Pancreas (tissue), 10 donors: ENCODE results near the gene PRPF38A. TPM values are rescaled to one million over a fixed set of nuclear protein-coding genes. Genes with fewer than 3 reads are reported as not detected.

ENCODE experiments used
- ATAC-seq, 4 donors: fragments of 200-7000 bp; cut with Tn5 transposase; one replicate each; pipeline versions ENCODE4 v1.8.0 to v1.9.1; 2020; ENCODE audit warnings: mild to moderate bottlenecking in 4 of 4, moderate library complexity in 4 of 4
- DNase-seq, 6 donors: peaks; one replicate each; pipeline ENCODE4 v3.0.0-alpha.2; 2020
- FAIRE-seq: peaks from 2 replicates; lab custom pipeline; 2012; peaks lifted over from hg19 to GRCh38; lab: Jason Lieb, UNC
- H3K27ac ChIP-seq, 4 donors: fragments of 200-600 bp; sonication (generic); 1 replicate in 3 of 4; 2 replicates in 1 of 4; pipeline versions ENCODE4 v1.5.0 to v1.8.0; 2020
- H3K27me3 ChIP-seq, 4 donors: fragments of 200-600 bp; one replicate each; pipeline ENCODE4 v1.8.0; 2021
- H3K36me3 ChIP-seq, 3 donors: fragments of 200-600 bp; sonication (generic) in 1 of 3; one replicate each; pipeline versions ENCODE4 v1.5.0 to v1.8.0; 2020 to 2021
- H3K4me1 ChIP-seq, 3 donors: fragments of 200-600 bp; one replicate each; pipeline ENCODE4 v1.8.0; 2021
- H3K4me3 ChIP-seq, 4 donors: fragments of 200-600 bp; sonication (generic) in 2 of 4; one replicate each; pipeline versions ENCODE4 v1.5.0 to v1.8.0; 2020 to 2021
- H3K9me3 ChIP-seq, 4 donors: fragments of 200-600 bp; one replicate each; pipeline ENCODE4 v1.8.0; 2021
- CTCF ChIP-seq, 4 donors: fragments of 200-600 bp; sonication (generic) in 3 of 4; IDR thresholded peaks; one replicate each; pipeline versions ENCODE4 v1.5.0 to v1.8.0; 2021; ENCODE audit warnings: antibody characterized with exemption in 4 of 4
- WGBS, 2 donors: extraction: QIAGEN DNeasy Blood & Tissue Kit; methylation state at CpG; one replicate each; pipeline ENCODE4 v1.1.7; 2013; 5-methylcytosine and 5-hydroxymethylcytosine counted together
- intact Hi-C, 3 donors: fragments of 100-400 bp; cut with DNase I; formaldehyde crosslinking; loops; one replicate each; pipeline versions ENCODE4 v1.11.1 to v1.14.2; 2022
- polyA plus RNA-seq, 2 donors: library from polyadenylated mRNA; stranded (reverse); fragments of 200-250 nt; gene quantifications; one replicate each; pipeline ENCODE4 v1.2.3, GENCODE V29; 2013
- total RNA-seq, 6 donors: library from RNA; stranded (reverse); fragmentation: NEBNext Ultra II Directional in 4 of 6; extraction: Animal tissue kit (Norgen Biotek cat#: 25700) in 4 of 6; gene quantifications; one replicate each; pipeline versions ENCODE4 v1.2.1 to v1.2.4, GENCODE V29; 2021 to 2023
- donor health status: healthy with polysubstance abuse.
- donor health status: DM: no; HTN: no; CAD: no; lungs with moderate emphysema.
- donor health status: DM: no; HTN: no; CAD: no.
- donor health status: control.
- donor health status: control.
- donor health status: Bipolar disorder and iron deficiency.
- donor health status: DM: yes; HTN: yes; CAD: no.
- donor health status: DM: no; HTN: no; CAD: no.
- donor health status: DM: no; HTN: no; CAD: no.
- donor health status: DM: yes; HTN: yes; CAD: no.

The PRPF38A gene
- total and polyA plus RNA-seq, 8 donors: 7.8 to 25.6 (median 16.0) TPM

GRCh38 chr1:52423055-52423454 lies 18.7 kb downstream of the PRPF38A start:
- Histone ChIP-seq H3K27me3 (no peaks in the 10 kb centered on the region), H3K27ac (no peak overlapping the region), H3K36me3 (peaks cover 0 to 25% (median 0%) of the 10 kb centered on the region in 3 donors), H3K4me3 (no peak overlapping the region), H3K4me1 (no peaks in the 10 kb centered on the region), H3K9me3 (no peaks in the 10 kb centered on the region)
- intact Hi-C loops: no loop called here
- TF ChIP-seq CTCF (IDR thresholded peaks at IDR 0.05): no peak
- 96 to 98% methylated on average over 2 of the region's 2 CpGs for WGBS, 2 donors
- DNase-seq (no peak), ATAC-seq (no peak), FAIRE-seq (peak; percentile 94)

- WGBS, 2 donors: 79 to 84% methylated on average over 9 of the region's 9 CpGs
Observed at GRCh38 chr1:52423771-52424170, 19.4 kb downstream of the PRPF38A start.

GRCh38 chr1:52424231-52424636 lies 19.8 kb downstream of the PRPF38A start:
- no peak overlapping the region for H3K4me3 ChIP-seq
- intact Hi-C loops: no loop called here
- no peaks in the 10 kb centered on the region for H3K27me3 ChIP-seq
- FAIRE-seq (no peak), ATAC-seq (no peak), DNase-seq (no peak)
- no peak for TF ChIP-seq CTCF (IDR thresholded peaks at IDR 0.05)
- no peak overlapping the region for H3K27ac ChIP-seq
- H3K9me3 ChIP-seq: no peaks in the 10 kb centered on the region
- H3K36me3 ChIP-seq: peaks cover 0 to 17% (median 0%) of the 10 kb centered on the region in 3 donors
- H3K4me1 ChIP-seq: no peaks in the 10 kb centered on the region

More at GRCh38 chr1:52423771-52424170, 19.4 kb downstream of the PRPF38A start:
- no peaks in the 10 kb centered on the region for H3K4me1 ChIP-seq
- no peaks in the 10 kb centered on the region for H3K9me3 ChIP-seq
- no peak overlapping the region for H3K27ac ChIP-seq
- no peak overlapping the region for H3K4me3 ChIP-seq
- ATAC-seq (no peak), DNase-seq (no peak), FAIRE-seq (no peak)
- no peaks in the 10 kb centered on the region for H3K27me3 ChIP-seq
- intact Hi-C loops: no loop called here
- peaks cover 0 to 19% (median 0%) of the 10 kb centered on the region in 3 donors for H3K36me3 ChIP-seq
- no peak for TF ChIP-seq CTCF (IDR thresholded peaks at IDR 0.05)

- H3K9me3 ChIP-seq: no peaks in the 10 kb centered on the region
- H3K4me3 ChIP-seq: no peak overlapping the region
- FAIRE-seq: no peak
- intact Hi-C loops: no loop called here
- WGBS, 2 donors: 92 to 100% methylated on average over 1 of the region's 1 CpG
- no peak for TF ChIP-seq CTCF (IDR thresholded peaks at IDR 0.05)
- no peaks in the 10 kb centered on the region for H3K4me1 ChIP-seq
- no peak overlapping the region for H3K27ac ChIP-seq
- no peak for DNase-seq
- H3K36me3 ChIP-seq: peaks cover 0 to 17% (median 0%) of the 10 kb centered on the region in 3 donors
- ATAC-seq: no peak
- H3K27me3 ChIP-seq: no peaks in the 10 kb centered on the region
Observed at GRCh38 chr1:52424813-52425212, 20.4 kb downstream of the PRPF38A start.

GRCh38 chr1:52426371-52426770 lies 22.0 kb downstream of the PRPF38A start:
- DNase-seq (no peak), ATAC-seq (no peak), FAIRE-seq (no peak)
- no peaks in the 10 kb centered on the region for H3K27me3 ChIP-seq
- H3K4me1 ChIP-seq: no peaks in the 10 kb centered on the region
- 83 to 88% methylated on average over 3 of the region's 3 CpGs for WGBS, 2 donors
- H3K27ac ChIP-seq: no peak overlapping the region
- H3K9me3 ChIP-seq: no peaks in the 10 kb centered on the region
- no peak overlapping the region for H3K4me3 ChIP-seq
- peaks cover 0 to 26% (median 7%) of the 10 kb centered on the region in 3 donors for H3K36me3 ChIP-seq
- intact Hi-C loops: no loop called here
- TF ChIP-seq CTCF (IDR thresholded peaks at IDR 0.05): no peak
